NCI-H1092 treated with DMSO at 0.1 percent for 48 hours (cell line): Measurements from ENCODE around the gene PDE11A.
"Not testable (repeated sequence)": the region's sequence is repeated elsewhere in the genome, so short reads cannot be mapped to it uniquely, and the experiment has no call there.

ENCODE experiments used
- DNase-seq: peaks from one replicate; lab custom pipeline; 2025; lab: John Stamatoyannopoulos, UW

Gene PDE11A

DNA sequence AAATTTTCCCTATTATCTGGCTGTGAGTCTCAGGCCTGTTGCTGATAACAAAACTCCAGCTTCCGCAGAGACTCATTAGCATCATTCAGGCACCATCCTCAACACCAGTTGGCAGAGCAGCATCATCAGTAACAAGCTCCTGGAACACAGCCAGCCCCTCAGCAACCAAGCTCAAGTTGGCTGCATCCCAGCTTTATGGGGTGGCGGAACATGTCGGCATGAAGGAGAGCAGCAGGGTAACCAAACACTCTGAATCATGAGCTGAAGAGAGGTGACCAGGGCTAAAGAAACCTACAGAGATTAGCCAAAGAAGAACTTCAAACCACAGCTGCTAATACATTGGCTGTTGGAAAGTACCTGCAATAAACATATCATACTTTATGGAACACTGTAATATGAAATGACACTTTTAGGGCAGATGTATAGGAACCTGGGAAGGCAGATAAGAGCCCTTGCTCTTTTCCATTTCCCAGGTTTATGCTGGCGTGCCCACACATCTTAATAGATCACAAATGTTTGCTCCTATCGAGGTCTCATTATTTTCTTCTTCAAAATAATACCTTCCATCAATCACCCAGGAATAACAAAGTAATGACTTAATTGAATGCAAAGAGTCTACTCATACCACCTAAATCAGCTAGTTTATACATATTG lies 63.8 kb downstream of the PDE11A start:
- DNase-seq, result peak; percentile 94

DNA sequence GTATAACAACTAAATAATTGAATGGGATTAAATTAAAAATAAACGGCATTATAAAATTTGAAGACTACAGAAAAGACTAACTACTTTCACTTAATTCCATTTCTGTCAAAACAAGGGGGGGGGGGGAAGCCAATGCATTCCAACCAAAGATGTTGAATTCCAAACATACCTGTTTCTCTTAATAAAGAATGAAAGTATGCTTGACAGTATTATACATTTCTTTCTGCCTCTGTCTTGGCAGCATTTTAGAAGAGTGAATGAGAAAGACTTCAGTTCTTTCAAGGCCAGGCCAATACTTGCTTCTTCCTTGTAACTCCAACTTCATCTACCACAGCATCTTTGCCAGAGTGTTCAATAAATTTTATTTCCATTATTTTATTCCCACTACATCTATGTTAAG lies 65.9 kb downstream of the PDE11A start:
- DNase-seq, result no peak

DNA sequence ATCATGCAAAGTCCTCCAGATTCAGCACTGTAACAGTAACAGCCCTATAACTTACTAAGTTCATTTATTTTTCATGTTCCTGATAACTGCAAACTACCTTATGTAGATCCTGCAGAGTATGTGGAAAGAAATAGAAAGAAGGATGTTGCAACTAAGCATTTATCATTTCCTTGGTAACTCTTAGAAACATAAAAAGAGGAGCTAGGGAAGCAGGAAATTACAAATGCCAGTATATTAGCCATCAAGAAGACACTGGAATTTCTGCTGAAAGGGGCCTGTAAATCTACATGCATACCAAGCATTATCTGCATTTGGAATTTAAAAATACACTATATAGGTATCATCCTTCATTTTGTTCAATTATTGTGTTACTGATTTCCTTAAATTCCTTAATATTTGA lies 66.8 kb downstream of the PDE11A start:
- DNase-seq, result no peak

DNA sequence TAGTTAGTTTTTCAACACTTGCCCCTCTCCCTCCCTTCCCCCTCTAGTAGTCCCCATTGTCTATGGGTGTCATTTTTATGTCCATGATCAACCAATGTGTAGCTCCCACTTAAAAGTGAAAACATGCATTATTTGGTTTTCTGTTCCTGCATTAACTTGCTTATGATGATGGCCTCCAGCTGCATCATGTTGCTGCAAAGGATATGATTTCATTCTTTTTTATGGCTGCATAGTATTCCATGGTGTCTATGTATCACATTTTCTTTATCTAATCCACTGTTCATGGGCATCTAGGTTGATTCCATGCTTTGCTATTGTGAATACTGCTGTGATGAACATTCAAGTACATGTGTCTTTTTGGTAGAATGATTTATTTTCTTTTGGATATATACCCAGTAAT lies 70.5 kb downstream of the PDE11A start:
- DNase-seq, result no peak

DNA sequence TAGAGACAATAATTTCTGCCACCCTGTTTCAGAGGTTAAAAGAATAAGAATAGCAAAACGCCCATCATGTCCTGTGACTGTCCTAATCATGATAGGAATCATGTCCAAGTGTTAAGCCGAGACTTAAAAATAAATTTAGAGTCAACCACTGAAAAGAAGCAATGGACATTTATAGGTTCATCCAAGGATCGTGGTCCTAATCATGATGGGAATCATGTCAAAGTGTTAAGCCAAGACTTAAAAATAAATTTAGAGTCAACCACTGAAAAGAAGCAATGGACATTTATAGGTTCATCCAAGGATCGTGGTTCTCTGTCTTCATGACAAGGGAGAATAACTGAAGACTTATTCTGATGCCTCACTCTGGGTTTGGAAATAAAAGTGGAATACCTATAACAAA lies 73.6 kb downstream of the PDE11A start:
- no peak for DNase-seq

DNA sequence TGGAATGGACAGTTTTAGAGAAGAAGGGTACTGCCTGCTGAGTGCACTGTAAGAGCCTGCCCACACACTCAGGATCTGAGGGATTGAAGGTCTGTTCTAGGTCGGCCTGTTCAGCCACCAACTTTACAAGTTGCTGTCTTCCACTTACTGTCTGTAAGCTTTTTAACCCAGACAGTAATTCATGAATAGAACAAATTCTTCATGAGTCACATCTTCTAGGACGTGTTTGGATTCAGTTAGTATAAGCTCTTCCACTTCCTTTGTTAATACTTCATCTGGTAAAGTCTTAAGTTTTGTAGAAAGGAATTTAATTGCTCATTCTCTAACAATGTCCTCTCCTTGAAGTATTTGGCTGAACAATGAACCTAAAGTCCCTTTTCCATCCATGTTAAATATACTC lies 74.6 kb downstream of the PDE11A start:
- no peak for DNase-seq

DNA sequence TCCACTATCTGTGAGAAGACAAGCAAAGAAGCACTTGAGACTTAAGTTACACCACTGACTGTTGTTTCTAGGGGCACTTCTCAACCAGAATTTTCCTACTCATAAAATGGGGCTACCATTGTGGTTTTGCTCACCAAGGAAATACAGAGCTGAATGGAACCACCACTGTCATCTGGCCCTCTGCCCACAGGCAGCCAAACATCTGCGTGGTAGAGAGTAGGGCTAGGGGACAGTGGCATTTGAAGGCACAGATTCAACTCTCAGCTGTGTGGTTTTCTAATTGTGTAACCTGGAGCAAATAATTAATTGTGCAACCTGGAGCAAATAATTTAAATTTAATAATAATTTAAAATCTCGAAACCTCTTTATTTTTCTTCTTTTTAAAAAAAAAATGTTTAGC lies 79.6 kb downstream of the PDE11A start:
- no peak for DNase-seq

DNA sequence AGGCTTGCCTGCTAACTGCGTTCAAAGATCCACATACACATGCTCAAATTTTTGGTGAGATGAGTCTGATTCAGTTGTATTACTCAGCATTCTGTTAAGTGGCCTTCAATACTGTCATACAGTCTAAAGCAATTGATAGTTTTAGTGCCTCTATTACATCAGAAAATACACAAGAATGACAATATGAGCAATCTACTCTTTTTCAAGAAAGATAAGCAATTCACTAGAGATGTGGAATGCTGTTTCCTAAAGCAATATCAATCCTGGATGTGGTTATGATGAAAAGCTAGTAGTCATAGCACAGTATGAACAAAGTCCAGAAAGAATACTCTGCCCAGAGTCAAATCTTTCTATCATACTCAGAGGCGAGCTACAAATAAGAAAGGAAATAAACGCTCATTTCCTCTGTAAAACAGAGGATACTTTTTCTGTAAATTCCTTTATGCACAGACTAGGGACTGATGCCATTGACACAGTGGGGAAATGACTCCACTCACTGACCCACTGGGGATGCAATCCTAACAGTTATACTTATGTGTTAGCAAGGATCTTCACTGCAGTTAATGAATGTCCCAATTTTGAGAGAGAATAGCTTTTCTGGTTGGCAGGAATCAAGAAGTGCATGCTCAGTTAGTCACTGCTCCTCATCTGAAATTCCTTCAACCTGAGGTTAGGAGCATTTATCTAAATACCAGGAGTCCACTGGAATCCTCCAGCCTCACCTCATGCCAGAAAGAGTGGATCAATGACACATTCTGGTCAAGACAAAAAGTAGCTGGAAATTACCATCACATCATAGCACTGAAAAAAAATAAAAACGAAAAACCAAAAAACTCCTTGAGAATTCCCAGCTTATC lies 83.3 kb downstream of the PDE11A start:
- no peak for DNase-seq

DNA sequence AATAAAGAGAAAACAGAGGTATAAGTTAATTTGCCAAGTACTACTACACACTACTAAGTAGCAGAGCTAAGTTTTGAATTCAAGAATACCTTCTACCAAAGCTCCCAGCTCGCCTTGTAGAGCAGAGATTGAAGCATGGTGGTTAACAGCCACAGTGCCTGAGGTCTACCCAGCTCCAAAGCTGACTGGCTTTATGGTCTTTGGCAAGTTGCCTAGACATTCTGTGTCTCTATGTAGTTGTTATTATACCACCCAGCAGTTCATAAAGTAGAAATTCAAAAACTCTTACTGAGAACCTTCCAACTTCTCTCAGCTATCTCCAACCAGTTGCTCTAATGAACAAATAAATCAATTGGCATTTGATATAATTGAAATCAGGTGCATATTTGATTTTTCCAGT lies 87.8 kb downstream of the PDE11A start:
- DNase-seq, result peak; percentile 46

DNA sequence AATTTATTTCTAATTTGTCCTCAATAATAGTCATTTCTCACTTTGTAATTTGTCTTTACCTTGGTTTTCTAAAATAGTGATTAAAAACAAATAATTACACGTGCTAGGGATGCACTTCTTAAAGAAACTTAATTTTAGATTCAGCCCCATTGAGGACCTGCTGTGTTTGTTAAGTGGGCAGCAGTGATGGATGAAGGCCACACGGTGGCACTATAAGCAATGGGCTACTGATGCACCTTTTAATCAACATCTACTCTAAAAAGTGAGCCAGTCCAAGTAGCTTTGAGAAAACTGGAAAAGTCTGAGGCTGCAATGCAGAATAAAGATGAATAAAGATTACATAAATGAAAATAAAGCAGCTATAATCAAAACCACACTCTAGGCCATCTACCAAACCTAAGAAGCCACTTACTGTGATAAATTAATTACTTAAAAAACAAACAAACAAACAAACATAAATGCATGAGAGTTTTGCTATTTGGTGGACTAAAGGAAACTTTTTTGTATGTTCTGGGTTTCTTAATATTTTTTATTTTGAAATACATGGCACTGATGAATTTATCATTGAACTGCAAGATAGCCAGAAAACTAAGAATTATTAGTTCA lies 89.3 kb downstream of the PDE11A start:
- DNase-seq, result peak; percentile 24

DNA sequence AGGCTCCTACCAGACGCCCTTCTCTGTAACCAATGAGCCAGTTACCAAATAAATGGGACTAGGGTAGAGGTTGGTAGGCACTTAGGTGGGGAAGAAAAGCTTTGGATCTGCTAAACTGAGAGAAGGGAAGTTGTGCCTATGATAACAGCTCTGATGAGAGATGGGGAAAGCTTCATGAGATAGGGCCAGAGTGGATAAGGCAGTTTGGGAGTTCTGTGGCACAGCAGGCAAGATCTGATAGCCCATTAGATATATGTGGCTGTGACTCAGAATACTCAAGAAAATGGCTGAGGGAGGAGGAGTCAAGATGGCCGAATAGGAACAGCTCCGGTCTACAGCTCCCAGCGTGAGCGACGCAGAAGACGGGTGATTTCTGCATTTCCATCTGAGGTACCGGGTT lies 99.8 kb downstream of the PDE11A start:
- no peak for DNase-seq

DNA sequence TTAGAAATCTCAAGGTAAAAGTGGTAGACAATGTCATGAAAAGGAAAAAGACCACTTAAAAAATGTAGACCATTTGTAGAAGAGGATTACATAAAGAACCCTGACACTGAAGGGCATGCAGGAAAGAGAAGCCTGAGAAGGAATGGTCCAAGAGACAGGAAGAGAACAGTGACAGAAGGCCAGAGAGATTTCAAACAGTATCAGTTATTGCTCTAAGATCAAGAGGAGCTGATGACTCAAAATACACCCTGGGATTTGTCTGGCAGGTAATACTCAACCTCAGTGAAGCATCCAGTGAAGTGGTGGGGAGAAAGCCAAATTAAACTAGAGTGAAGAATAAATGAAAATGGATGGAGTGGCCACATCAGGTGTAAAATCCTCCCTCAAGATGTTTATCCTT lies 100.5 kb downstream of the PDE11A start:
- DNase-seq, result no peak

DNA sequence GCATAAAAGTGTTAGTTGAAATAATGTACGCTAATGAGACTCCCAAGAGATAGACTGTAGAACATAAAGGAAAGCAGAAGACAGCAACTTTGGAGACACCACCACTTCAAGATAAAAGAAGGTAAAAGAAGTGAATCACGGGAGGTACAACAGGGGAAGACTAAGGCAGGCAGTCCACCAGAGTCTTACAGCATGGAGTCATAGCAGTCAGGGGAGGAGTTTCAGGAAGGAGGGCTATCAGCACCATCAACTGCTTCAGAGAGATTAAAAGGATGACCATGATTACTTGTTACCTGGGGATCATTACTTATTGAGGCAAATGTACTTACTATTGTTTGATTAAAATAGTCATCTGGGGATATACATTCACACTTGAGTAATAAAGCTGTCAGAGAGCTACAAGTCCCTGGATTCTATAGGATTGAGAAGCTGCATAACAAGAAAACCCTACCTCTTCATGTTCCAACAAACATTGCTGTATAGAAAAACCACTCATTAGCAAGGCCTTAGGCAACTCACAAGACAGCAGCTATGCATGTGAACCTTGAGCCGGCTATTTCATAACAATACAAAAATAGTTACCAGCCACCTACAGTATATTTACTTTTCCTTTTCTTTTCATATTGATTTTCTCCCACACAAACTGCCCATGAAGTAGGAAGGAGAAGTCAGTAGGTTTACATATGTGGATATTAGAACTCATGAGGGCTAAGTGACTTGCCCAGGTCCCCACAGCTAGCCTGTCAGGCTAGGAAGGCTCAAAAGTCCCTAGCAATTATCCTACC lies 101.7 kb downstream of the PDE11A start:
- no peak for DNase-seq

DNA sequence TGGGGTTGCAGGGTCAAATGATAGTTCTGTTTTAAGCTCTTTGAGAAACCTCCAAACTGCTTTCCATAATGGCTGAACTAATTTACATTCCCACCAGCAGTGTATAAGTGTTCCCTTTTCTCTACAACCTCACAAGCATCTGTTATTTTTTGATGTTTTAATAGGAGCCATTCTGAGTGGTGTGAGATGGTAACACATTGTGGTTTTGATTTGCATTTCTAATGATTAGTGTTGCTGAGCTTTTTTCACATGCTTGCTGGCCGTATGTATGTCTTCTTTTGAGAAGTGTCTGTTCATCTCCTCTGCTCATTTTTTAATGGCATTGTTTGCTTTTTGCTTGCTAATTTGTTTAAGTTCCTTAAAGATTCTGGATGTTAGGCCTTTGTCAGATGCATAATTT lies 107.7 kb downstream of the PDE11A start:
- no peak for DNase-seq

DNA sequence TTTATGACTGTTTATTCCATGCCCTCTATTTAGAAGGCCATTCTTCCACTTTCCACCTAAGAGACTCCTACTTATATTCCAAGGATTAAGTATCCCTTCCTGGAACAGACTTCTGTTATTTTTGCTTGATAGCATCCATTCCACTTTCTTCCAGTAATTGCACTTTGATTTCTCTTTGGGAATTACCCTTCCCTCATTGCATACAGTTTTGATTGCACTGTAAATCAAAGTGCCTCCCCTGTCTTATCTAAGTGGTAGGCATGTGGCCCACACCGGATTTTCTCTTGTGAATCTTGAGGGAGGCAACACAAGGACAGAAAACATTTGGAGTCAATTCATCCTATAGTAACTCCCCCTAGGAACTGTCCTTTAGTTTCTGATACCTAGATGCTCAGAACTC lies 120.4 kb downstream of the PDE11A start:
- DNase-seq, result no peak

DNA sequence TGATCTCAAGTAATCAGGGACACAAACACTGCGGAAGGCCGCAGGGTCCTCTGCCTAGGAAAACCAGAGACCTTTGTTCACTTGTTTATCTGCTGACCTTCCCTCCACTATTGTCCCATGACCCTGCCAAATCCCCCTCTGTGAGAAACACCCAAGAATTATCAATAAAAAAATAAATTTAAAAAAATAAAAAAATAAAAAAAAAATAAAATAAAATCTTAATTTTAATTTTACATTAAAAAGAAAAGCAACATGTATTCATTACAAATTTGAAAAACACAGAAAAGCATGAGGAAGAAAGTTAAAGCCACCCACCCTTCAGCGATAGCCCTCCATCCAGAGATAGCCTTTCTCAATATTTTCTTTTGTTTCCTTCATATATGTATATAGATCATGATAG lies 125.0 kb downstream of the PDE11A start:
- DNase-seq, result not testable (repeated sequence)

DNA sequence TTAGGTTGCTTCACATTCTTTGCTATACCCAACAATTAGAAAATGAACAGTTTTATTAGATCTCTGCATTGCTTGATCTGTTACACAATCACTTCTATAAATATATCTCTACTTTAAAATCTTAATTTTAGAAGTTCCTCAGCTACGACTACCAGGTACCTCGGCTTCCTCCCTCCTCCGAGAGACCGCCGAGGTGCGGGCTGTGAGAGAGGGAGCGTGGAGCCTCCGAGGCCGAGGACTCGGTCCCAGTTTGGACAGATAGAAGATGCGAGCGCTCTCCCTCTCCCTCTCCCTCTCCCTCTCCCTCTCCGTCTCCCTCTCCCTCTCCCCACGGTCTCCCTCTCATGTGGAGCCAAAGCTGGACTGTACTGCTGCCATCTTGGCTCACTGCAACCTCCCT lies 128.0 kb downstream of the PDE11A start:
- DNase-seq, result not testable (repeated sequence)

DNA sequence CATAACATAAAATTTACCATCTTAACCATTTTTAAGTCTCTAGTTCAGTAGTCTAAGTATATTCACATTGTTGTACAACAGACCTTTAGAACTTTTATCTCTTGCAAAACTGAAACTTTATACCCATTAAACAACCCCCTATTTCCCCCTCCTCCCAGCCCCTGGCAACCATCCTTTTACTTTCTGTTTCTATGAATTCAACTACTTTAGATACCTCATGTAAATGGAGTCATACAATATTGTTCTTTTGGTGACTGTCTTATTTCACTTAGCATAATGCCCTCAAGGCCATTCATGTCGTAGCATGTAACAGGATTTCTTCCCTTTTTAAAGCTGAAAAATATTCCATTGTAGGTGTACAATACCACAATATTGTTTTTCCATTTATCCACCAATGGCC lies 129.8 kb downstream of the PDE11A start:
- no peak for DNase-seq

DNA sequence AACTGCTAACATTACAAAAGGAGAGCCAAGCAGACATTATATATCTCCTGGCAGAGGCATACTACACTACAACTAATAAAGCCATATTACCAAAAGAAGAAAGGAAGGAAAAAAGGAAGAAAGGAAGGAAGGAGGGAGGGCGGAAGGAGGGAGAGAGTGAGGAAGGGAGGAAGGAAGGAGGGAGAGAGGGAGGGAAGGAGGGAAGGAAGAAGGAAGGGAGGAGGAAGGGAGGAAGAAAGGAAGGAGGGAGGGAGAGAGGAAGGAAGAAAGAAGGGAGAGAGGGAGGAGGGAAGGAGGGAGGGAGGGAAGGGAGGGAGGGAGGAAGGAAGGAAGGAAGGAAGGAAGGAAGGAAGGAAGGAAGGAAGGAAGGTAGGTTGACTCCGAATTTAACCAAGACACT lies 133.4 kb downstream of the PDE11A start:
- DNase-seq, result no peak

DNA sequence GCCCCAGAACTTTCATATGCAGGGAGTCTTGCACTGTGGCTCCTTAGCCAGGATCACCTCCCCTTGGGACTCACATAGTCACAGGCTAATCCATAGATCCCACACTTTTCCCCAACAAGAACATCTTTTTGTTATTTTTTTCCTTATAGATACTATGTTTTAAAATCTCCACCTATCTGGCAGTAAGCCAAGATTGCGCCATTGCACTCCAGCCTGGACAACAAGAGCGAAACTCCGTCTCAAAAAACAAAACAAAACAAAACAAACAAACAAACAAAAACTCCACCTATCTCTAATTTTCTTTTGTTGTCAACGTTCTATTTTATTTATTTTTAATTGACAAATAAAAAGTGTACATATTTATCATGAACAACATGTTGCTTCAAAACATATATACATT lies 141.7 kb downstream of the PDE11A start:
- DNase-seq, result no peak

DNA sequence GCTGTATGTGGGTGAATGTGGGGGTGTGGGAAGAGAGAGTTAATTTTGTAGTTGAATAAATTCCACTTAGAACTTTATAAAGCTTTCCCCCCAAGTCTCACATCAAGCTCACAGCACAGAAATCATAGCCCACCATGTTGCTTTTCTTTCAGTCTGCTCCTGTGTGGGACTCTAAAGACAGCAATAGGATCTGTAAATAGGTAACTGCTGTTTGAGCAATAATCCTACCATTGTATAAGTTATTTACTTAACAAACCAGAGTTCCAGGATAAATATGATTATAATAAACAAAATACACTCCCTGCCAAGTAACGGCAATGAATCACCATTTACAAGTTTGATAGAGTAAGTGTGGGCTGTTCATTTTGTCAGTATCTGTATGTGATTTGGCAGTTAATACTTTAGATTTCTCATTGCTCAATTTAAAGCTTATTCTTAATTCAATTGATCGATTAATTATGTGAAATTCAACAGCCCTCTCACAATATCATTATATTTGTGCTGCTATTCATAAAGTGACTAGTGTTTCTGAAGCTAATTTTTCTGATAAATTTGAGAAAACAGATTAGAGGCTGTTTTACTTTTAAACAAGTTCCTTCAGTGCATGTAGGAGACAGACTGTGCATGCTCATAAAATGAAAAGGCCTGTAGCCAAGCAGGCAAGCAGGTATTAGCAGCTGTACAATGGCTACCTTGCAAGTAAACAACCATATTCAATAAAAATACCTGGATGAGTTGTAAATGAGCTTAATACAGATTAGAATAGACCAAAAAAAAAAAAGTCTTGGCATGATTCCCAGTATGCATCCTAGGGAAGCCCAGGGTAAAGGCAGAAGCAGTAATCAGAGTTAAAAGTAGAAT lies 142.7 kb downstream of the PDE11A start:
- DNase-seq, result peak; percentile 15

DNA sequence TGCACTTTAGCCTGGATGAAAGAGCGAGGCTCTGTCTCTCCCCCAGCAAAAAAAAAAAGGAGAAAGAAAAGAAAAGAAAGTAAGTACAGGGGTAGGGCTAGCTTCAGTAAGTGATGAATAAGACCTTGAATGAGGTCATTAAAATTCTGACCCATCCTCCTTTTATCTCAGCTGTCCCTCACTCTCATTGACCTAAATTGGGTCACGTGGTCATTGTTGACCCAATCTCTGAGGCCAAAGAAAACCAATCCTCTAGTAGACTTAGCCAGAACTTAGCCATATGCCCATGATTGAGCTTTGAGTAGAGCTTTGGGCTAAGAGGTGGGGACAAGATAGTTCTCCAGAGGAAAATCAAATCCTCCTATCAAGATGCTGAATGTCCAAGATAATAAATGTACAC lies 149.3 kb downstream of the PDE11A start:
- no peak for DNase-seq
